ENCODE results near the gene CMIP. TPM values are rescaled to one million over a fixed set of nuclear protein-coding genes. Genes with fewer than 3 reads are reported as not detected.

CMIP gene
- total RNA-seq, 3 donors from 2014 or later, result 14.9 to 23.9 (median 17.6) TPM

- Histone ChIP-seq H3K9me3 (no peaks in the 10 kb centered on the region), H3K27ac (no peak overlapping the region), H3K36me3 (no peaks in the 10 kb centered on the region), H3K4me3 (no peak overlapping the region), H3K27me3 (no peaks in the 10 kb centered on the region), H3K4me1 (peaks cover 0 to 20% of the 10 kb centered on the region in 2 donors)
- intact Hi-C loops (cut with DNase I; ENCODE audit: low total_unique reads), result no loop called here
- DNase-seq (ENCODE audit: low spot score in 2 of 2), result no peak
- TF ChIP-seq POLR2A (IDR thresholded peaks at IDR 0.05), result no peak
- TF ChIP-seq CTCF (IDR thresholded peaks at IDR 0.05), result no peak
- TF ChIP-seq POLR2AphosphoS5 (IDR thresholded peaks at IDR 0.05), result no peak
Measured at GRCh38 chr16:81572386-81573144, 128.0 kb downstream of the CMIP start.

- H3K9me3 ChIP-seq, result no peaks in the 10 kb centered on the region
- intact Hi-C loops (cut with DNase I; ENCODE audit: low total_unique reads), result no loop called here
- H3K27me3 ChIP-seq, result no peaks in the 10 kb centered on the region
- no peak overlapping the region for H3K27ac ChIP-seq
- peaks cover 0 to 15% of the 10 kb centered on the region in 2 donors for H3K4me1 ChIP-seq
- TF ChIP-seq CTCF (IDR thresholded peaks at IDR 0.05) (no peak), POLR2AphosphoS5 (IDR thresholded peaks at IDR 0.05) (no peak), POLR2A (IDR thresholded peaks at IDR 0.05) (no peak)
- DNase-seq (ENCODE audit: low spot score in 2 of 2), result no peak
- H3K4me3 ChIP-seq, result no peak overlapping the region
- no peaks in the 10 kb centered on the region for H3K36me3 ChIP-seq
Measured at GRCh38 chr16:81573533-81574020, 129.0 kb downstream of the CMIP start.

GRCh38 chr16:81574168-81574567, 129.6 kb downstream of the CMIP start:
- no peak for TF ChIP-seq CTCF (IDR thresholded peaks at IDR 0.05)
- no peak for TF ChIP-seq POLR2AphosphoS5 (IDR thresholded peaks at IDR 0.05)
- TF ChIP-seq POLR2A (IDR thresholded peaks at IDR 0.05), result no peak
- intact Hi-C loops (cut with DNase I; ENCODE audit: low total_unique reads), result no loop called here
- H3K4me3 ChIP-seq, result no peak overlapping the region
- H3K27ac ChIP-seq, result no peak overlapping the region
- no peak for DNase-seq (ENCODE audit: low spot score in 2 of 2)
- H3K36me3 ChIP-seq, result no peaks in the 10 kb centered on the region
- H3K9me3 ChIP-seq, result no peaks in the 10 kb centered on the region
- H3K4me1 ChIP-seq, result peaks cover 0 to 9% of the 10 kb centered on the region in 2 donors
- no peaks in the 10 kb centered on the region for H3K27me3 ChIP-seq

GRCh38 chr16:81575307-81575706, 130.7 kb downstream of the CMIP start:
- no peaks in the 10 kb centered on the region for H3K4me1 ChIP-seq
- H3K27me3 ChIP-seq, result no peaks in the 10 kb centered on the region
- H3K9me3 ChIP-seq, result no peaks in the 10 kb centered on the region
- no peak overlapping the region for H3K27ac ChIP-seq
- TF ChIP-seq POLR2AphosphoS5 (IDR thresholded peaks at IDR 0.05) (no peak), CTCF (IDR thresholded peaks at IDR 0.05) (no peak), POLR2A (IDR thresholded peaks at IDR 0.05) (no peak)
- intact Hi-C loops (cut with DNase I; ENCODE audit: low total_unique reads), result no loop called here
- H3K4me3 ChIP-seq, result no peak overlapping the region
- no peak for DNase-seq (ENCODE audit: low spot score in 2 of 2)
- H3K36me3 ChIP-seq, result no peaks in the 10 kb centered on the region

GRCh38 chr16:81575834-81576233, 131.2 kb downstream of the CMIP start:
- Histone ChIP-seq H3K36me3 (no peaks in the 10 kb centered on the region), H3K27me3 (no peaks in the 10 kb centered on the region), H3K27ac (no peak overlapping the region), H3K4me3 (no peak overlapping the region), H3K4me1 (peaks cover 0 to 3% of the 10 kb centered on the region in 2 donors), H3K9me3 (no peaks in the 10 kb centered on the region)
- DNase-seq (ENCODE audit: low spot score in 2 of 2), result no peak
- intact Hi-C loops (cut with DNase I; ENCODE audit: low total_unique reads), result no loop called here
- no peak for TF ChIP-seq CTCF (IDR thresholded peaks at IDR 0.05)
- no peak for TF ChIP-seq POLR2A (IDR thresholded peaks at IDR 0.05)
- TF ChIP-seq POLR2AphosphoS5 (IDR thresholded peaks at IDR 0.05), result no peak
